Activated naive CD8-positive, alpha-beta T cell (primary cell): ENCODE measurements around the gene SNX20.

ENCODE experiments used
- H3K27ac Mint-ChIP-seq: one replicate; pipeline ENCODE4 v1.8.0; 2021; ENCODE audit warnings: mixed read lengths
- H3K27me3 Mint-ChIP-seq: one replicate; pipeline ENCODE4 v1.8.0; 2021; ENCODE audit warnings: mixed read lengths
- H3K36me3 Mint-ChIP-seq: one replicate; pipeline ENCODE4 v1.8.0; 2021; ENCODE audit warnings: mixed read lengths
- H3K4me1 Mint-ChIP-seq: one replicate; pipeline ENCODE4 v1.8.0; 2021; ENCODE audit warnings: low read depth, mixed read lengths
- H3K4me3 Mint-ChIP-seq: one replicate; pipeline ENCODE4 v1.8.0; 2021; ENCODE audit warnings: mild to moderate bottlenecking, mixed read lengths
- H3K9me3 Mint-ChIP-seq: one replicate; pipeline ENCODE4 v1.8.0; 2021; ENCODE audit warnings: low read depth, mixed read lengths

The SNX20 gene

GRCh38 chr16:50665128-50665878, 15.8 kb downstream of the SNX20 start:
- Mint-ChIP-seq H3K36me3 (no peaks in the 10 kb centered on the region), H3K27me3 (no peaks in the 10 kb centered on the region), H3K4me1 (peaks cover 37% of the 10 kb centered on the region), H3K27ac (peak overlapping the region; percentile 68), H3K4me3 (peak overlapping the region; percentile 76), H3K9me3 (no peaks in the 10 kb centered on the region)

- no peaks in the 10 kb centered on the region for H3K9me3 Mint-ChIP-seq
- H3K27me3 Mint-ChIP-seq, result no peaks in the 10 kb centered on the region
- no peak overlapping the region for H3K27ac Mint-ChIP-seq
- peaks cover 37% of the 10 kb centered on the region for H3K4me1 Mint-ChIP-seq
- no peaks in the 10 kb centered on the region for H3K36me3 Mint-ChIP-seq
- peak overlapping the region; percentile 76 for H3K4me3 Mint-ChIP-seq
Measured at GRCh38 chr16:50664270-50664669, 16.8 kb downstream of the SNX20 start.

GRCh38 chr16:50662306-50662940, 18.7 kb downstream of the SNX20 start:
- H3K36me3 Mint-ChIP-seq, result no peaks in the 10 kb centered on the region
- H3K9me3 Mint-ChIP-seq, result no peaks in the 10 kb centered on the region
- H3K27ac Mint-ChIP-seq, result no peak overlapping the region
- H3K4me1 Mint-ChIP-seq, result peaks cover 26% of the 10 kb centered on the region
- H3K27me3 Mint-ChIP-seq, result no peaks in the 10 kb centered on the region
- H3K4me3 Mint-ChIP-seq, result no peak overlapping the region

- no peak overlapping the region for H3K4me3 Mint-ChIP-seq
- H3K27ac Mint-ChIP-seq, result no peak overlapping the region
- H3K9me3 Mint-ChIP-seq, result no peaks in the 10 kb centered on the region
- peaks cover 4% of the 10 kb centered on the region for H3K4me1 Mint-ChIP-seq
- H3K36me3 Mint-ChIP-seq, result no peaks in the 10 kb centered on the region
- H3K27me3 Mint-ChIP-seq, result no peaks in the 10 kb centered on the region
Measured at GRCh38 chr16:50659806-50660205, 21.3 kb downstream of the SNX20 start.

- Mint-ChIP-seq H3K27ac (no peak overlapping the region), H3K27me3 (no peaks in the 10 kb centered on the region)
Measured at GRCh38 chr16:50657241-50657640, 23.9 kb downstream of the SNX20 start.

GRCh38 chr16:50655558-50656055, 25.5 kb downstream of the SNX20 start:
- H3K4me3 Mint-ChIP-seq, result no peak overlapping the region
- H3K36me3 Mint-ChIP-seq, result peaks cover 4% of the 10 kb centered on the region
- no peaks in the 10 kb centered on the region for H3K4me1 Mint-ChIP-seq
- H3K27ac Mint-ChIP-seq, result no peak overlapping the region
- no peaks in the 10 kb centered on the region for H3K27me3 Mint-ChIP-seq
- H3K9me3 Mint-ChIP-seq, result no peaks in the 10 kb centered on the region

More at GRCh38 chr16:50657241-50657640, 23.9 kb downstream of the SNX20 start:
- H3K4me3 Mint-ChIP-seq, result no peak overlapping the region
- H3K36me3 Mint-ChIP-seq, result no peaks in the 10 kb centered on the region
- H3K4me1 Mint-ChIP-seq, result no peaks in the 10 kb centered on the region
- H3K9me3 Mint-ChIP-seq, result no peaks in the 10 kb centered on the region

- H3K36me3 Mint-ChIP-seq, result peaks cover 7% of the 10 kb centered on the region
- no peaks in the 10 kb centered on the region for H3K27me3 Mint-ChIP-seq
- H3K4me3 Mint-ChIP-seq, result no peak overlapping the region
- no peaks in the 10 kb centered on the region for H3K9me3 Mint-ChIP-seq
- no peak overlapping the region for H3K27ac Mint-ChIP-seq
- no peaks in the 10 kb centered on the region for H3K4me1 Mint-ChIP-seq
Measured at GRCh38 chr16:50653633-50654519, 27.2 kb downstream of the SNX20 start.

GRCh38 chr16:50652836-50653425, 28.2 kb downstream of the SNX20 start:
- Mint-ChIP-seq H3K9me3 (no peaks in the 10 kb centered on the region), H3K27me3 (no peaks in the 10 kb centered on the region), H3K27ac (no peak overlapping the region), H3K4me1 (no peaks in the 10 kb centered on the region), H3K4me3 (no peak overlapping the region), H3K36me3 (peaks cover 7% of the 10 kb centered on the region)

- Mint-ChIP-seq H3K9me3 (no peaks in the 10 kb centered on the region), H3K4me3 (no peak overlapping the region), H3K36me3 (peaks cover 7% of the 10 kb centered on the region), H3K27ac (no peak overlapping the region), H3K27me3 (no peaks in the 10 kb centered on the region), H3K4me1 (no peaks in the 10 kb centered on the region)
Measured at GRCh38 chr16:50651835-50652438, 29.2 kb downstream of the SNX20 start.

GRCh38 chr16:50646345-50646744, 34.8 kb downstream of the SNX20 start:
- no peak overlapping the region for H3K27ac Mint-ChIP-seq
- no peaks in the 10 kb centered on the region for H3K27me3 Mint-ChIP-seq
- no peak overlapping the region for H3K4me3 Mint-ChIP-seq
- H3K9me3 Mint-ChIP-seq, result no peaks in the 10 kb centered on the region
- peaks cover 5% of the 10 kb centered on the region for H3K36me3 Mint-ChIP-seq
- peaks cover 4% of the 10 kb centered on the region for H3K4me1 Mint-ChIP-seq

- Mint-ChIP-seq H3K36me3 (peaks cover 5% of the 10 kb centered on the region), H3K9me3 (no peaks in the 10 kb centered on the region), H3K27me3 (no peaks in the 10 kb centered on the region), H3K27ac (no peak overlapping the region), H3K4me3 (no peak overlapping the region), H3K4me1 (peaks cover 4% of the 10 kb centered on the region)
Measured at GRCh38 chr16:50645563-50646220, 35.4 kb downstream of the SNX20 start.

- Mint-ChIP-seq H3K9me3 (no peaks in the 10 kb centered on the region), H3K27ac (peak overlapping the region; percentile 35), H3K27me3 (no peaks in the 10 kb centered on the region), H3K4me1 (peaks cover 4% of the 10 kb centered on the region), H3K4me3 (no peak overlapping the region), H3K36me3 (peaks cover 2% of the 10 kb centered on the region)
Measured at GRCh38 chr16:50644729-50645128, 36.4 kb downstream of the SNX20 start.

GRCh38 chr16:50644245-50644644, 36.9 kb downstream of the SNX20 start:
- H3K4me3 Mint-ChIP-seq, result no peak overlapping the region
- H3K36me3 Mint-ChIP-seq, result peaks cover 2% of the 10 kb centered on the region
- no peaks in the 10 kb centered on the region for H3K27me3 Mint-ChIP-seq
- H3K9me3 Mint-ChIP-seq, result no peaks in the 10 kb centered on the region
- peaks cover 4% of the 10 kb centered on the region for H3K4me1 Mint-ChIP-seq
- H3K27ac Mint-ChIP-seq, result no peak overlapping the region

- Mint-ChIP-seq H3K27me3 (no peaks in the 10 kb centered on the region), H3K4me3 (no peak overlapping the region), H3K4me1 (peaks cover 4% of the 10 kb centered on the region), H3K27ac (no peak overlapping the region), H3K36me3 (peaks cover 2% of the 10 kb centered on the region), H3K9me3 (no peaks in the 10 kb centered on the region)
Measured at GRCh38 chr16:50643192-50643591, 37.9 kb downstream of the SNX20 start.
